ENCODE results near the gene GOLIM4.

DNA sequence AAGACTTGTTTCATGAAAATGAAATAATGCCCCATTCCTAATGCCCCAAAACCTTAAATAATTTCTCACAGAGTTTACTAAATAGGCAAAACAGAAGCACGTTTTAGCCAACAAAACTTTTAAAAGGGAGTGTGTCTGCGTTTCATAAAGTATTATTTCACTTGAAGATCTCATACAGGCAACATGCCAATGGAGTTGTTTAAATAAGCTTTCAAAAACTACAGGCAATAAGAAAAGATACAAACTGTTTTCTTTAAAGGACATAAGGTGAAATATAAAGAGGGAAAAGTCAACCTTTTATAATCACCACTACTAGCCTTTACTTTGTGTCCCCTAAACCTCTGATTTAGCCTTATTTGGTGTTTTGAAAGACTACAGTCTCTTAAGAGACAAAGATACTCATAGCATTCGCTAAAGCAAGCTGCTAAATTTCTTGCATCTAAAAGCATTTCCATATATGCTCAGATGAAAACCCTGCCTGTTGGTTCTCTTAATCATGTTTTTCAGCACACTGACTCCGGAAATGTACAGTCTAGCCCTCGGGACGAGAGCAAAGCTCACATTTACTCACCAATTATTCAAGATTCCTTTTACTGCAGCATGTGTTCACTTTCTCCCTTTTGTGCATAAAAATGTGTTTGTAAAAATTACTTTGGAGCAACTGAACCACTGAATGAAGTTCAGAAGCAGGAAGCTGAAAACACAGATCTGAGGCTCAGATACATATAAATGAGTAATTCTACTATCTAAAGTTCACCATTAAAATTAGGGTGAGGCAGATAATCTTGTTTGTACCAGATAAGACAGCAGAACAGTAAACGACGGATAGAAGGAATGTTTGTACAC lies 119.0 kb downstream of the GOLIM4 start:
- TF ChIP-seq, protein P1, sequence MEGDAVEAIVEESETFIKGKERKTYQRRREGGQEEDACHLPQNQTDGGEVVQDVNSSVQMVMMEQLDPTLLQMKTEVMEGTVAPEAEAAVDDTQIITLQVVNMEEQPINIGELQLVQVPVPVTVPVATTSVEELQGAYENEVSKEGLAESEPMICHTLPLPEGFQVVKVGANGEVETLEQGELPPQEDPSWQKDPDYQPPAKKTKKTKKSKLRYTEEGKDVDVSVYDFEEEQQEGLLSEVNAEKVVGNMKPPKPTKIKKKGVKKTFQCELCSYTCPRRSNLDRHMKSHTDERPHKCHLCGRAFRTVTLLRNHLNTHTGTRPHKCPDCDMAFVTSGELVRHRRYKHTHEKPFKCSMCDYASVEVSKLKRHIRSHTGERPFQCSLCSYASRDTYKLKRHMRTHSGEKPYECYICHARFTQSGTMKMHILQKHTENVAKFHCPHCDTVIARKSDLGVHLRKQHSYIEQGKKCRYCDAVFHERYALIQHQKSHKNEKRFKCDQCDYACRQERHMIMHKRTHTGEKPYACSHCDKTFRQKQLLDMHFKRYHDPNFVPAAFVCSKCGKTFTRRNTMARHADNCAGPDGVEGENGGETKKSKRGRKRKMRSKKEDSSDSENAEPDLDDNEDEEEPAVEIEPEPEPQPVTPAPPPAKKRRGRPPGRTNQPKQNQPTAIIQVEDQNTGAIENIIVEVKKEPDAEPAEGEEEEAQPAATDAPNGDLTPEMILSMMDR (IDR thresholded peaks at IDR 0.05; ENCODE audit: low read depth, low read length), result no peak
- TF ChIP-seq EZH2phosphoT487 (IDR thresholded peaks at IDR 0.05; ENCODE audit: low read depth), result no peak
